Glutamatergic neuron (in vitro differentiated cells): ENCODE measurements around the gene PTPN12. TPM values are rescaled to one million over a fixed set of nuclear protein-coding genes. Genes with fewer than 3 reads are reported as not detected.

ENCODE experiments used
- DNase-seq: peaks from one replicate; pipeline ENCODE4 v3.0.0; 2022
- H3K27ac Mint-ChIP-seq: one replicate; pipeline ENCODE4 v1.8.0; 2020; ENCODE audit warnings: mild to moderate bottlenecking, mixed read lengths, inconsistent platforms; ENCODE audit not compliant: unreplicated experiment
- H3K27me3 Mint-ChIP-seq: one replicate; pipeline ENCODE4 v1.8.0; 2020; ENCODE audit warnings: mild to moderate bottlenecking, moderate library complexity, mixed read lengths, inconsistent platforms; ENCODE audit not compliant: unreplicated experiment
- H3K36me3 Mint-ChIP-seq: one replicate; pipeline ENCODE4 v1.8.0; 2020; ENCODE audit warnings: mild to moderate bottlenecking, mixed read lengths, inconsistent platforms; ENCODE audit not compliant: unreplicated experiment
- H3K4me1 Mint-ChIP-seq: one replicate; pipeline ENCODE4 v1.8.0; 2020; ENCODE audit warnings: mild to moderate bottlenecking, low read depth, mixed read lengths, inconsistent platforms; ENCODE audit not compliant: unreplicated experiment
- H3K4me3 Mint-ChIP-seq: one replicate; pipeline ENCODE4 v1.8.0; 2020; ENCODE audit warnings: mild to moderate bottlenecking, mixed read lengths, inconsistent platforms; ENCODE audit not compliant: unreplicated experiment
- H3K9me3 Mint-ChIP-seq: one replicate; pipeline ENCODE4 v1.8.0; 2020; ENCODE audit warnings: mild to moderate bottlenecking, moderate library complexity, mixed read lengths, inconsistent platforms; ENCODE audit not compliant: unreplicated experiment
- total RNA-seq: library from RNA; stranded (reverse); fragmentation: NEBNext Ultra II Directional; extraction: Animal tissue kit (Norgen Biotek cat#: 25700); gene quantifications from one replicate; pipeline ENCODE4 v1.2.1, GENCODE V29; 2021; ENCODE audit not compliant: unreplicated experiment
- TF ChIP-seq, protein P1 (sequence below): fragments of 200-600 bp; sonication (generic); IDR thresholded peaks from one replicate; pipeline ENCODE4 v1.5.0; 2021; ENCODE audit not compliant: partially characterized antibody, unreplicated experiment

PTPN12 gene
- total RNA-seq, 1 donor from 2014 or later: 106 TPM

DNA sequence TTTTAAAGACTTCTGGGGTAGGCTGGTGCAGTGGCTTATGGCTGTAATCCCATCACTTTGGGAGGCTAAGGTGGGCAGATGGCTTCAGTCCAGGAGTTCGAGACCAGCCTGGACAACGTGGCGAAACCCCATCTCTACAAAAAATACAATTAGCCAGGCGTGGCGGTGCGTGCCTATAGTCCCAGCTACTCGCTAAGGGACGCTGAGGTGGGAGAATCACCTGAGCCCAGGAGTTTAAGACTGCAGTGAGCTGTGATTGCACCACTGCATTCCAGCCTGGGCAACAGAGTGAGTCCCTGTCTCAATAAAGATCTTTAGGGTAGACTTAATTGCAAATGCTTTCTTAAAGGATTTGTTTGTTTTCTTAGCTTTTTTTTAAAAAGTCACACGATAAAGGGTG is 29.3 kb downstream of the PTPN12 start:
- Mint-ChIP-seq H3K27me3 (no peaks in the 10 kb centered on the region), H3K4me1 (peaks cover 11% of the 10 kb centered on the region), H3K4me3 (no peak overlapping the region), H3K27ac (no peak overlapping the region), H3K9me3 (peaks cover 2% of the 10 kb centered on the region), H3K36me3 (no peaks in the 10 kb centered on the region)
- no peak for DNase-seq
- TF ChIP-seq, protein P1, sequence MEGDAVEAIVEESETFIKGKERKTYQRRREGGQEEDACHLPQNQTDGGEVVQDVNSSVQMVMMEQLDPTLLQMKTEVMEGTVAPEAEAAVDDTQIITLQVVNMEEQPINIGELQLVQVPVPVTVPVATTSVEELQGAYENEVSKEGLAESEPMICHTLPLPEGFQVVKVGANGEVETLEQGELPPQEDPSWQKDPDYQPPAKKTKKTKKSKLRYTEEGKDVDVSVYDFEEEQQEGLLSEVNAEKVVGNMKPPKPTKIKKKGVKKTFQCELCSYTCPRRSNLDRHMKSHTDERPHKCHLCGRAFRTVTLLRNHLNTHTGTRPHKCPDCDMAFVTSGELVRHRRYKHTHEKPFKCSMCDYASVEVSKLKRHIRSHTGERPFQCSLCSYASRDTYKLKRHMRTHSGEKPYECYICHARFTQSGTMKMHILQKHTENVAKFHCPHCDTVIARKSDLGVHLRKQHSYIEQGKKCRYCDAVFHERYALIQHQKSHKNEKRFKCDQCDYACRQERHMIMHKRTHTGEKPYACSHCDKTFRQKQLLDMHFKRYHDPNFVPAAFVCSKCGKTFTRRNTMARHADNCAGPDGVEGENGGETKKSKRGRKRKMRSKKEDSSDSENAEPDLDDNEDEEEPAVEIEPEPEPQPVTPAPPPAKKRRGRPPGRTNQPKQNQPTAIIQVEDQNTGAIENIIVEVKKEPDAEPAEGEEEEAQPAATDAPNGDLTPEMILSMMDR: no peak

DNA sequence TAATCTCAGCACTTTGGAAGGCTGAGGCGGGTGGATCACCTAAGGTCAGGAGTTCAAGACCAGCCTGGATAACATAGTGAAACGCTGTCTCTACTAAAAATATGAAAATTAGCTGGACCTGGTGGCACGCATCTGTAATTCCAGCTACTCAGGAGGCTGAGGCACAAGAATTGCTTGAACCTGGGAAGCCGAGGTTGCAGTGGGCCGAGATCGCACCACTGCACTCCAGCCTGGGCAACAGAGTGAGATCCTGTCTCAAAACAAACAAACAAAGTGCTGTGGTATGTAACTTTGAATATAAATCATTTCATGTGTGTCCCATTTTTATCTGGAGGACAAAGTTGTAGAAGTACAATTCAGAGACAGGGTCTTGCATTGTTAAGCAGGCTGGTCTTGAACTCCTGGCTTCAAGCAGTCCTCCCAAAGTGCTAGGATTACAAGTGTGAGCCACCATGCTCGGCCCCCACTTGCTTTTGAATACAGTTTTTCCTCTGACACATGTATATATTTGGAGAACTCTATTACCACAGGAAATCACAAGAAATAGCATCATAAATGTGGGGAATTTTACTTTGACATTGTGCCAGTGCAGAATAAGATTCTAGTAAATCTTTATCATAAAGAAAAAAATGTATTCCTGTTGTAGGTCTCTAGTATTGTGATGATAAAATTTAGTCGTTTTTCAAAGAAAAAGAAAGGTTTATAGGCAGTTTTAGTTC is 32.6 kb downstream of the PTPN12 start:
- H3K4me1 Mint-ChIP-seq: peaks cover 12% of the 10 kb centered on the region
- H3K27me3 Mint-ChIP-seq: no peaks in the 10 kb centered on the region
- TF ChIP-seq, protein P1: no peak
- H3K9me3 Mint-ChIP-seq: peaks cover 2% of the 10 kb centered on the region
- no peak overlapping the region for H3K4me3 Mint-ChIP-seq
- no peak overlapping the region for H3K27ac Mint-ChIP-seq
- H3K36me3 Mint-ChIP-seq: no peaks in the 10 kb centered on the region
- DNase-seq: no peak

DNA sequence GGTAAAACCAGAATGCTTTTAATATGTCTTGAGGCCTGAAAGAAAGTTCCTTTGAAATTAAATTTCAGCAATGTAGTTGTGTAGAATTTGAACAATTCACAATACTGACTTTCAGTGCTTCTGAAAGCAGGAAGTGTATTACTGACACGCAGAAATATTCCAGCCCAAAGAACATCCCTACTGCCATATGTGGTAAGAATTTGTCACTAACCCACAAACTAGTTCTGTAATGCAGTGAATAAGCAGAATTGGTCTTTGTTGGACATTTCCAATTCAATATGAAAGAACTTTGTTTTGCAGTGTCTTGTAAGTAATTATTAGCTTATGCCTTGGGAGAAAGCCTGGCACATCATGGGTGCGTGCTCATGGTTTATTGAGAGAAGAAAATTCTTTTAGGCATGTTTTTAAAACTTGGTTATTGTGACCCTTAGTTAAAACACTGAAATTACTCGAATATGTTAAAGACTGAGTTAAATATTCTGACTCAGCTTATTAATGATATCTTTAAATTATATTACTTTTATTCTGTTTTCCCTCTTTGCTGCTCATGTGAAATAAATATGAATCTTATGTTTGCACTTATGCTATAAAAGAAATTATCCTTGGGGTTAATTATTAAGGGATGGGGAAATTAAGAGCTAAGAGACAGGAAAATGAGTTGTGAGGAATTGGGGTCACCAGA is 33.4 kb downstream of the PTPN12 start:
- no peak overlapping the region for H3K27ac Mint-ChIP-seq

DNA sequence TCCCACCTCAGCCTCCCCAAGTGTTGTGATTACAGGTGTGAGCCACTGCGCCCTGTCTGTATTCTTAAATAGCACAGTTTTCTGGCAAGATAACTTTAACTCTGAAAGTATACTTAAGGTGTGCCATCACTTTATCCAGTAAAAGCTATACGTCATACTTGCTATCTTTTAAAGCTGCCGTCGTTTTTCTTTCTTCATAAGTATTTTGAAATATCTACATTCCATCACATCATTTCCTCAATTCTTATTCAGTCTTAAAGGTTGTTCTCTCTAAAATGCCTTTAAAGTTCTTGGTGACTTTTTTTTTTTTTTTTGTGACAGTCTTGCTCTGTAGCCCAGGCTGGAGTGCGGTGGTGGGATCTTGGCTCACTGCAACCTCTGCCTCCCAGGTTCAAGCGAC is 34.7 kb downstream of the PTPN12 start:
- Mint-ChIP-seq H3K36me3 (no peaks in the 10 kb centered on the region), H3K4me1 (peaks cover 5% of the 10 kb centered on the region), H3K27ac (no peak overlapping the region), H3K27me3 (peaks cover 1% of the 10 kb centered on the region), H3K4me3 (no peak overlapping the region), H3K9me3 (no peaks in the 10 kb centered on the region)
- TF ChIP-seq, protein P1: no peak
- no peak for DNase-seq

More for the DNA sequence above, 33.4 kb downstream of the PTPN12 start:
- Mint-ChIP-seq H3K27me3 (peaks cover 1% of the 10 kb centered on the region), H3K36me3 (no peaks in the 10 kb centered on the region), H3K9me3 (peaks cover 2% of the 10 kb centered on the region), H3K4me1 (peaks cover 10% of the 10 kb centered on the region), H3K4me3 (no peak overlapping the region)
- DNase-seq: no peak
- TF ChIP-seq, protein P1: no peak

DNA sequence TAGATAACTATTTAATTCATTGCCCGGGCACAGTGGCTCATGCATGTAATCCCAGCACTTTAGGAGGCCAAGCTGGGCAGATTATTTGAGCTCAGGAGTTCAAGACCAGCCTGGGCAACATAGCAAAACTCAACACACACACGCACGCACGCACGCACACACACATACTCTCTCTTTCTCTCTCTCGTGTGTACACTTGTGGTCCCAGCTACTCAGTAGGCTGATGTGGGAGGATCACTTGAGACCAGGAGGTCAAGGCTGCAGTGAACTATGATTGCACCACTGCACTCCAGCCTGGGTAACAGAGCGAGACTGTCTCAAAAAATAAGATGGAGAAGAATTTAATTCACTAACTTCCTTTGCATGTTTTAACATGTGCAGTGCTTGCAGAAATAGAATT is 38.1 kb downstream of the PTPN12 start:
- no peak for DNase-seq
- Mint-ChIP-seq H3K4me3 (no peak overlapping the region), H3K27me3 (peaks cover 1% of the 10 kb centered on the region), H3K4me1 (peaks cover 5% of the 10 kb centered on the region), H3K9me3 (no peaks in the 10 kb centered on the region), H3K27ac (peak overlapping the region; percentile 49), H3K36me3 (no peaks in the 10 kb centered on the region)
- TF ChIP-seq, protein P1: no peak
